Stimulated activated CD8-positive, alpha-beta memory T cell treated with anti-CD3 and anti-CD28 coated beads, Interleukin-12 subunit alpha, Interleukin-12 subunit beta, amount 100 ng/mL, for 24 hours (primary cell): ENCODE data around the gene NCS1.
A peak's percentile ranks its signal among the peaks of the same experiment; 100 is the strongest.

Experiments used
- DNase-seq: peaks from one replicate; pipeline ENCODE4 v3.0.0-alpha.2; 2020; ENCODE audit errors: extremely low read depth

Gene NCS1

GRCh38 chr9:130172161-130172857 is at the start of gene NCS1:
NCS1 (plus strand) TSS chr9:130172404; CDS start chr9:130172664, 260 bp downstream.
- peak; percentile 23 for DNase-seq

DNA sequence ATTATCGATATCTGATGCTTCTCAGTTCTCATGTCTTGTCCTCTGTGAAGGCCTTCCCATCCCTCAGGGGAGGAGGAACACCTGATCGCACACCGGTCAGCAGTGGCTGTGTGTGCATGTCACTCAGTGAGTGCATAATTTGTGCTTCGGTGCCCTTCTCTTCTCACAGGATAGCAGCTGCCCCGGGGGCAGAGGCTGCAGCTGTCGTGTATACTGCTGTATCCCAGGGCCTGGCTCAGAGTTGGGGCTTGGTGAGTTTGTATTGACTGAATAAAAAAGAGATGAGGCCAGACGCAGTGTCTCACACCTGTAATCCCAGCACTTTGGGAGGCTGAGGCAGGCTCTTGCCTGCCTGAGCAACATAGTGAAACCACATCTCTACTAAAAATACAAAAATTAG is 49.7 kb upstream of the NCS1 start:
- DNase-seq: no peak

- DNase-seq: no peak
Observed at GRCh38 chr9:130124085-130124860, 47.9 kb upstream of the NCS1 start.

DNA sequence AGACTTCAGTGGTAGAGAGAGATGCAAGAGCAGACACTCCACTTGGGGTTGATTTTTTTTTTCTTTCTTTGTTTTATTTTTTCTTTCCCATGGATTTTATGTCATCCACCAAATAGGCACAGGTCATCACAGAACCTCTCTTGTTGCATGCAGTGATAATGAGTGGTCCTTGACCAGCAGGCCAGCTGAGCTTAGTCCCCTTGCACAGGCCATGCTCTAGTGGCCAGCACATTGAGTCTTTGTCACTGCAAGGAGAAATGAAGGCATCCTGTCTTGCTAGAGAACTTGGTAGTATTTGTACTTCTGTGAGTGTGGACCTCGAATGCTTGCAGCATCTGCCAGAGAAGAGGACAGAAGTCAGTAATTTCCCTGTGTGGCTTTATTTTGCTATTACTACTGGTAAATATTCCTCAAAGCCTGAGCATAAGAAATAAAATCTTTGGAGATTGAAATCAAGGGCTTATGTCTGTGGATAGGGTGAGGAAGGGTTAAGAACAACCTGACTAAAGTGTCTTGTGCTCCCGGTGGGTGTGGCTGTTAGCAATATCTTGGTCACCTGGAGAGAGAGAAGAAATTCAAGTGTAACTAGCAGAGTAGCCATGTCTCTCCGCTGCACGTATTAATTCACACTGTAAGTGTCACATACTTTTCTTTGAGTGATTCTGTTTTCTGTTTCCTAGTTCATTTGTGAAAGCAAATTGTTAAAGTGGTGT is 45.3 kb upstream of the NCS1 start:
- DNase-seq: no peak

- no peak for DNase-seq
Observed at GRCh38 chr9:130128251-130128650, 44.0 kb upstream of the NCS1 start.

- no peak for DNase-seq
Observed at GRCh38 chr9:130128733-130129431, 43.3 kb upstream of the NCS1 start.

DNA sequence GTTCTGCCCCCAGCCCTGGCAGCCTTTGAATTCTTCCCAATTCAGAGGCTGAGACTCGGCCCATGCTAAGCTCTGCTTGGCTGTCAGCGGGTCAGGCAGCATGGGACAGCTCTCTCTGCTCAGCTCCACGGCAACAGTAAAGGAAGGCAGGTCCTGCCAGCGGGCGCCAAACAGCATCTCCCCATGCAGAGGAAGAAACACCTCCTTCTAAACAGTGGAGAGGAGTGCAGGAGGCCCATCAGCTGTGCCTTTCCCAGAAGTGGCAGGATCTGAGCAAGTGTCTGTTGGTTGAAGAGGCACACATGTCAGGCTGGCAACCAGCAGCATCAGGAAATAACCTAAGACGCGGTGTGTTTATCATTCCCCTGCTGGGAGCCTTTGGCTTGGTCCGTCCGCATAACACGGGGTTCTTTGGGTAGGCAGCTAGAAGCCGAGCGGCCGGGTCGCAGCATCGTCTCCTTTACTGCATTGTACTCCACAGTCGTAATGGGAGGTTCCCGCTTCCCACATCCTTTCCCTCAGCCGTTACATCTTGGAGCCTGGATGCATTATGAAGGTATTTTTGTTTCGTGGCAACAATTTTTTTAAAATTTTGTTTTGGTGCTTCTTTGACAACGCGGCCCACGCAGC is 42.7 kb upstream of the NCS1 start:
- DNase-seq: no peak

- no peak for DNase-seq
Observed at GRCh38 chr9:130132746-130133145, 39.5 kb upstream of the NCS1 start.

DNA sequence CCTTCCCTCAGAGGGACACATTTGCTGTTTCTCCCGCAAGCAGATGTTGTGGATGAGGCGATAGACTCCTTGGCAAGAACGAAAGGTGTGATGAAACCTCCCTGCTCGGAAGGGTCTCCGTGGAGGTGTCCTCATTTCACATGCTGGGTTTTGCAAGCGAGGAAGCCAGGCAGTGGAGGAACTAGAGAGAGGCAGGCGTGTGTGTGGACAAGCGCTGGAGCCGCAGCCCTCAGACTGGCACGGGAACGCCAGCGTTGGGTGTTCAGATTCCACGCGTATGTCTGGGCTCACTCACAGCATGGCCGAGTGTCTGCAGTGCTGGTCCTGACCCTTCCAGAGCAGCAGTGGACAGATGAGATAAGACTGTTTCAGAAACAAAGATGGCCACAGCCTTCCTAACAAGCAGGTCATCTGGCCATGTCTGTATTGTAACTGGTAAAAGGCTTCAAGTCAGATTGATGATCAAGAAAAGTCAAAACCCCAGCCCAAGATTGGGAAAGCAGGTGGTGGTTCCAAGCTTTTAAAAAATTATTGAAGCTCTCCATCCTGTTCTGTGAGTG is 35.0 kb upstream of the NCS1 start:
- DNase-seq: no peak

DNA sequence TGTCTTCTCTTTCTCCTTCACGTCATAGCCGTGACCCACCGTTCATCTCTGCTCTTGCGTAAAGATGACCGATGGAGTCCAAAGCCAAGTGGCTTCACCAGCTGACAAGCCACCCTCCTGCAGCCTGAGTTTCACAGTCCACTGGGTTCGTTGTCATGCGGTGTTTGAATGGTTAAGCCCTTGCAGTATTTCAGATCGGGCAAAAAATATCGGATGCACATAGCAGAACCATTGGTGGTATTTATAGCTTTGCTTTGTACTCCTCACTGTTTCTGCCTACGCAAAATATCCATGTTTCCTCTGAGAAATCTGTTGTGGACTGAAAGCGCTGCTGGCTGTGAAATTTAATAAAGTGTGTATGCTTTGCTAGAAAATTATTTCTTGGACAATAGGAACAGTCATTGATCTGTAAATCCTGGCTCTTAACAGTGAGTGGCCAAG is 34.5 kb upstream of the NCS1 start:
- DNase-seq: no peak

- no peak for DNase-seq
Observed at GRCh38 chr9:130138171-130138653, 34.0 kb upstream of the NCS1 start.

DNA sequence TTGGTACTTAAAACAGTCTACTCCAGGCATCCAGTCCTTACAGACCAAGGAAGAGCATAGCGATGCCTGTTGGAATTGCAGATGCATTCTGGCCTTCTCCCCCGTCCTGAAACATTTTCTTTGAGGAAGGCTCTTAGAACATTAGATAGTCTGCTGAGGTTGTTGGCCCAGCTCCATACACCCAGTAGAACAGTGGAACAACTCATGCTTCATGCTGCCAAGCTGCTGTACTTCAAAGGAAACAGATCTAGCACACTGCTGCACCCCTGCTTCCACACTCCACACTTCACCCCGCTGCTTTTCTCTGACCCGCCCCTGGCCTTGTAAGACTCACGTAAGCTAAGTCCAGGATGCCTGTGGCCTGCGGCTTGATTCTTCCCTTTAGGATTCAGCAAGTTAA is 33.4 kb upstream of the NCS1 start:
- no peak for DNase-seq

- DNase-seq: no peak
Observed at GRCh38 chr9:130139251-130139650, 33.0 kb upstream of the NCS1 start.

DNA sequence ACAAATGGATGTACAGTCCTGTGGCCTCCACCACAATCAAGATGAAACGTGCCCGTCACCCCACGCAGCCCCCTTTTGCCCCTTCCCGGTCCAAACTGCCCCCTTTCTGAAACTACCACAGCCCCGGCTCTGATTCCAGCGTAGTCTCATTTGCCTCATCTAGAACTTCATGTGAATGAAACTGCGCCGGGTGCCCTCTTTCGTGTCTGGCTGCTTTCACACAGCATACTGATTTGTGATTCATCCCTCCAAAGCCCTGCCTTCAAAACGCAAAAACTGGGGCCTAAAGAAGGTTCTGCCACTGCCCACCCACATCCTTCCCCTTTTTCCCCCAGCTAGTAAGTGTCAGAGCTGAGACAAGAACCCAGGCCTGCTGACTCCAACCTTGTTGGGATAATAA is 31.5 kb upstream of the NCS1 start:
- DNase-seq: peak; percentile 32

DNA sequence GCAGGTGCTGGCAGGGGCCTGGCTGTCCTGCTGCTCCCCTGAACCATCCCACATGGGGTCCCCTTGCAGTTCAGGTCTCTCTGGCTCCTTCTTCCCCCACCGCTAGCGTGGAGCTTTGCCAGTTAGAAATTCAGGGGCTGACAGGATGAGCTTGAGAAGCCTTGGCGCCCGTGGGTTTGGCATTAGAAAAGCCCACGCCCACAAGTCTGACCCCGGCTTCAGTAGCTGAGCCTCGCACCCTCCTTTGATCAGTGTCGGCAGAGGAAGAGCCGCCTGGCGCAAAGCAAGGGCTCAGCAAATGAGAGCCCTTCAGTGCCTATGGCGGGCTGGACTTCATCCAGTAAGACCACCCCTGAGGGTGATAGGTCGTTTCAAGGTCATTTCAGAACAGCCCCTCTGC is 30.1 kb upstream of the NCS1 start:
- no peak for DNase-seq

DNA sequence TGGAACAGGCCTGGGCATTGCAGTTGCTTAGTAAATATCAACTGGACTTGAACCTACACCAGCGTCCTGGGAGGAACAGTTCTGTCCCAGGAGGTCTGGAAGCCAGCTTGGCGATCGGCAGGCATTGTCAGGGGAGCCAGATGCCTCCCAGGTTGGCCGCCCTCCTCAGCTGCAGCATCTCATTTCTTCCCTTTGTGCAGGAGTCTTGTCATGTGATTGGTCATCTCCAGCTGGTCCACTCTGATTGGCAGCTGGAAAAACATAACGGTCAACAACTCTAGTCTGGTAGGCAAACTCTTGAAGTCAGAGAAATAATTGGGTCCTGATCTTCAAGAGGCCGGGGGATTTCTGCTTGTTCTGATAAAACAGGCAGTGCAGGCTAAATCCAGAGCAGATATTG is 29.6 kb upstream of the NCS1 start:
- DNase-seq: no peak

DNA sequence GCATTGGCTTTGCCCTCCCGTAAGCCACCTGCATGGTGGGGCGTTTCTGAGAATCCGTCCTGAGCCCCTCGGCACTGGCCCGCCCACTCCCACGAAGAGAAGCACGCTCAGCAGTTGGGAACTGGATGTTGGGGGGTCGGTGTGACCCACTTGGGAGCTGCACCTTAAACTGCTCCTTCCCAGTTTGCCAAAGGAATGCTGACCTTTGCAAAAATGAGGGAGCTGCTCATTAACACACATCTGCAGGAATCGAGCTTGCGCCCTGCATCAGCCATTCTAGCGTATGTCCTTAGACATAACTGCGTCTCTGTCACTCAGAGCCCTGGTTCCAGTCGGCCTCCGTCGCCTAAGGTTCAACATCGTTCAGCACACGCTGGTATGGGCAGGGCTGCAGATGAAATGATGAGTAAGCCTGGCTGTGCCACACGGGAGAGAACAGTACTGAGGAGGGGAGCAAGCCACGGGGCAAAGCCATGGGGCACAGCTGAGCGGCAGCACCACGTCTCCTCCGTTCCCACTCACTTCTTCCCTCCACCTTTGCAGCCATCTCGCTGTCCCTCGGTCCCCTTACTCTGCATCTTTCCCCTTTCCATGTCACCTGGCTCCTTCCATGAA is 28.8 kb upstream of the NCS1 start:
- DNase-seq: no peak

DNA sequence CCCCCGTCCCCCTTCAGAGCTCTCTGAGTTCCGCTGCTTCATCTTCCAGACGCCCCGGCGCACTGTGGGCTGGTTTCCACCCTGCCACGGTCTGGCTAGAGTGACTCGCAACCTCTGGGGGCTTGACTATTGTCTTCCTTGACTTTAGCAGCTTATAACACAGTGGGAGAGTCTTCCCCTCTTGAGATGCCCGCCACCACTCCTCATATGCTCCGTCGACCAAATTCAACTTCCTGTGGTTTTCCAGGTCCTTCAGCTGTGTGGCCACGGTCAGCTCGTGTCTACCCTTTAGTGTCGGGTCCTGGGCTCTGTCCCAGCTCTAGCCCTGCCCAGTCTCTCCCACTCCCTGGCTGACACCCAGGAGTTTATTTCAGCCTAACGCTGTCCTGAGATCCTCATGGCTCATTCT is 28.2 kb upstream of the NCS1 start:
- no peak for DNase-seq

GRCh38 chr9:130144703-130145102 is 27.5 kb upstream of the NCS1 start:
- no peak for DNase-seq

DNA sequence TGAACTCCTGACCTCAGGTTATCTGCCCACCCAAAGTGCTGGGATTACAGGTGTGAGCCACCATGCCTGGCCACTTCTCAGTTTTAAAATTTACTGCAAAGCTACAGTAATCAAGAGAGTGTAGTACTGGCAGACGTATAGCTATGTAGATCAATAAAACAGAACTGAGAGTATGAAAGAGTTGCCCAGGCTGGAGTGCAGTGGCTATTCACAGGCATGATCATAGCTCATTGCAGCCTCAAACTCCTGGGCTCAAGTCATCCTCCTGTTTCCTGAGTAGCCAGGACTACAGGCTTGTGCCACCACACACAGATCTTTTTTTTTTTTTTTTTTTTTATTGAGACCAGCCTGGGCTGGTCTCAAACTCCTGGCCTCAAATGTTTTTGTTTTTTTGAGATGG is 26.5 kb upstream of the NCS1 start:
- no peak for DNase-seq

DNA sequence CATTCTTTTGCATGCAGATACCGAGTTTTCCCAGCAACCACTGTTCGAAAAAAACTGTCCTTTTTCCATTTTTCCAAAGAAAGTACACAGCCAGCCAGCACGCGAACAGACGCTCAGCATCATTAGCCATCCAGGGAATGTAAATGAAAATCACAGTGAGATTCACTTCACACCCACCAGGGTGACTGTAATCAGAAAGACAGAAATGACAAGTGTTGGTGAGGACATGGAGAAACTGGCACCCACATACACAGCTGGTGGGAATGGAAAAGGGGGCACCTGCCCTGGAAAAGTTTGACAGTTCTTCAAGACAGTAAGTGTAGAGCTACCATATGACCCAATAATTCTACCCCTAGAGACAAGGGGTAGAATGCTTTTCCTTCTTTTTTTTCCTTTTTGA is 25.0 kb upstream of the NCS1 start:
- DNase-seq: no peak
